Endothelial cell of umbilical vein (primary cell): ENCODE data around the gene TCERG1L. TPM values are rescaled to one million over a fixed set of nuclear protein-coding genes. Genes with fewer than 3 reads are reported as not detected.

ENCODE experiments used
- BruUV-seq: library from RNA; stranded (reverse); fragments of 400-500 nt; replicated peaks from 2 replicates; lab custom pipeline; 2021; lab: Mats Ljungman, UMichigan
- CTCF ChIA-PET: fragments of 300-600, 350-600 bp; sonication (Branson Sonifier 250); formaldehyde crosslinking; loops from one replicate; lab custom pipeline; 2021; ENCODE audit warnings: antibody characterized with exemption, inconsistent platforms; lab: Charles Lee
- POLR2A ChIA-PET: fragments of 300-600, 350-600 bp; sonication (Branson Sonifier 250); formaldehyde crosslinking; loops from one replicate; lab custom pipeline; 2021; ENCODE audit warnings: antibody characterized with exemption, inconsistent platforms; lab: Charles Lee
- DNase-seq: peaks from one replicate; pipeline ENCODE4 v3.0.0-alpha.2; 2011; ENCODE audit warnings: low read depth, low spot score
- FAIRE-seq: peaks from 2 replicates; lab custom pipeline; 2011; peaks lifted over from hg19 to GRCh38; lab: Jason Lieb, UNC
- H2AFZ ChIP-seq: 2 replicates; pipeline ENCODE4 v1.6.0; 2012; ENCODE audit warnings: low read depth, low read length, control low read depth, inconsistent platforms
- H3K27ac ChIP-seq: 2 replicates; pipeline ENCODE4 v1.5.1; 2011; ENCODE audit warnings: low read depth, mild to moderate bottlenecking, control low read depth, low read length, moderate library complexity; ENCODE audit not compliant: insufficient read depth
- H3K27me3 ChIP-seq, 2 experiments: 2 replicates each; pipeline versions ENCODE4 v1.6.0 to v1.6.1; 2011; ENCODE audit warnings: low read length in 2 of 2, mixed read lengths in 1 of 2; ENCODE audit not compliant: control insufficient read depth in 2 of 2, insufficient read depth in 2 of 2
- H3K36me3 ChIP-seq, 2 experiments: 2 replicates in 1 of 2; 3 replicates in 1 of 2; pipeline ENCODE4 v1.5.1; 2011; ENCODE audit warnings: low read length in 2 of 2, mild to moderate bottlenecking in 1 of 2, moderate library complexity in 1 of 2; ENCODE audit not compliant: control insufficient read depth in 2 of 2, insufficient read depth in 2 of 2; ENCODE audit errors: extremely low read depth in 1 of 2
- H3K4me1 ChIP-seq: 3 replicates; pipeline ENCODE4 v1.5.1; 2011; ENCODE audit warnings: mild to moderate bottlenecking, low read length; ENCODE audit not compliant: control insufficient read depth, insufficient read depth; ENCODE audit errors: extremely low read depth
- H3K4me2 ChIP-seq: 2 replicates; pipeline ENCODE4 v1.6.1; 2011; ENCODE audit warnings: low read length, control low read depth, mixed read lengths; ENCODE audit not compliant: insufficient read depth
- H3K4me3 ChIP-seq, 3 experiments: fragments of 200-600 bp in 1 of 3; sonication (generic), shearing (Covaris generic) in 1 of 3; replicated peaks in 1 of 3; 2 replicates each; pipeline ENCODE4 v1.5.1; 2011 to 2016; ENCODE audit warnings: control low read depth in 3 of 3, low read length in 3 of 3, mild to moderate bottlenecking in 2 of 3, inconsistent platforms in 1 of 3, low read depth in 1 of 3, moderate library complexity in 1 of 3; ENCODE audit not compliant: insufficient read depth in 1 of 3
- H3K79me2 ChIP-seq: 2 replicates; pipeline ENCODE4 v1.6.0; 2012; ENCODE audit warnings: low read length, inconsistent platforms; ENCODE audit not compliant: control insufficient read depth, insufficient read depth
- H3K9ac ChIP-seq: replicated peaks from 2 replicates; pipeline ENCODE3; 2011; ENCODE audit warnings: low read length, control low read depth; ENCODE audit not compliant: insufficient read depth; ENCODE audit errors: extremely low read depth
- H3K9me1 ChIP-seq: replicated peaks from 3 replicates; pipeline ENCODE4 v1.6.0; 2011; ENCODE audit warnings: mild to moderate bottlenecking, low read length; ENCODE audit not compliant: control insufficient read depth, insufficient read depth; ENCODE audit errors: extremely low read depth
- H3K9me3 ChIP-seq: replicated peaks from 2 replicates; pipeline ENCODE4 v1.5.1; 2012; ENCODE audit warnings: low read length, inconsistent platforms; ENCODE audit not compliant: control insufficient read depth, insufficient read depth
- H4K20me1 ChIP-seq: replicated peaks from 2 replicates; pipeline ENCODE3; 2011; ENCODE audit warnings: mild to moderate bottlenecking, low read length; ENCODE audit not compliant: control insufficient read depth, insufficient read depth; ENCODE audit errors: extremely low read depth
- CTCF ChIP-seq, 2 donors: IDR thresholded peaks; 1 replicate in 1 of 2; 2 replicates in 1 of 2; pipeline ENCODE4 v1.5.1; 2011; ENCODE audit warnings: low read length in 2 of 2, mild to moderate bottlenecking in 2 of 2, moderate library complexity in 2 of 2, control low read depth in 1 of 2, inconsistent platforms in 1 of 2, low read depth in 1 of 2; ENCODE audit not compliant: insufficient read depth in 1 of 2; ENCODE audit errors: extremely low read depth in 1 of 2
- EZH2 ChIP-seq: IDR thresholded peaks from 2 replicates; pipeline ENCODE4 v1.6.1; 2012; ENCODE audit warnings: borderline replicate concordance, low read depth, mild to moderate bottlenecking, moderate library complexity, low read length, inconsistent platforms; ENCODE audit not compliant: severe bottlenecking
- FOS ChIP-seq: IDR thresholded peaks from 2 replicates; pipeline ENCODE4 v1.6.1; 2011; ENCODE audit warnings: mild to moderate bottlenecking, low read length, moderate library complexity, borderline replicate concordance; ENCODE audit not compliant: insufficient read depth
- GATA2 ChIP-seq: IDR thresholded peaks from 2 replicates; pipeline ENCODE4 v1.7.0; 2011; ENCODE audit warnings: low read depth, mild to moderate bottlenecking, moderate library complexity, mixed read lengths, low read length; ENCODE audit not compliant: insufficient read length, insufficient read depth
- JUN ChIP-seq: IDR thresholded peaks from 2 replicates; pipeline ENCODE4 v1.6.1; 2011; ENCODE audit warnings: borderline replicate concordance, low read depth; ENCODE audit not compliant: insufficient read length, insufficient read depth
- MAX ChIP-seq: IDR thresholded peaks from 2 replicates; pipeline ENCODE4 v1.6.1; 2011; ENCODE audit not compliant: insufficient read depth, insufficient read length
- dilution Hi-C: fragments of 300-500 bp; cut with MboI; formaldehyde crosslinking; loops from one replicate; pipeline ENCODE4 v1.15.0; 2019; ENCODE audit warnings: low sequenced_read_pairs; ENCODE audit not compliant: extremely low pct_ligation_motif_present
- intact Hi-C: fragments of 100-400 bp; cut with micrococcal nuclease; formaldehyde crosslinking; loops from one replicate; pipeline ENCODE4 v1.10.0; 2022
- polyA plus RNA-seq, 4 experiments: library from polyadenylated mRNA; depleted of rRNA in 3 of 4; stranded (reverse) in 3 of 4; unstranded in 1 of 4; fragments of >200 nt; gene quantifications; 2 replicates each; pipeline versions ENCODE4 v1.2.1 to v1.2.3, GENCODE V29; 2011 to 2012; ENCODE audit warnings: missing spikeins in 1 of 4
- total RNA-seq: library from RNA; stranded (reverse); gene quantifications from 2 replicates; pipeline ENCODE4 v1.2.3, GENCODE V29; 2021

Gene TCERG1L
- total and polyA plus RNA-seq, 2 donors (not counting 3 experiments of a cell fraction or from before 2014, with no cell fraction given): not detected

- dilution Hi-C loops: no loop called here
- no peak overlapping the region for H3K4me3 ChIP-seq
- no peaks in the 10 kb centered on the region for H3K36me3 ChIP-seq
- no TSS peak for BruUV-seq
- FAIRE-seq (no peak), DNase-seq (no peak)
- ChIA-PET CTCF (no interaction called here), POLR2A (no interaction called here)
- H2AFZ ChIP-seq: no peak overlapping the region
- H3K4me2 ChIP-seq: no peak overlapping the region
- TF ChIP-seq MAX: no peak
- TF ChIP-seq JUN: no peak
- TF ChIP-seq CTCF (IDR thresholded peaks at IDR 0.05; ENCODE audit: extremely low read depth in 1 of 2, insufficient read depth in 1 of 2, low read depth in 1 of 2, low read length in 2 of 2): no peak
- no peak for TF ChIP-seq EZH2
- TF ChIP-seq GATA2: no peak
- TF ChIP-seq FOS: no peak
- H3K27me3 ChIP-seq: no peaks in the 10 kb centered on the region
- intact Hi-C loops: no loop called here
- H3K9me3 ChIP-seq: peaks cover 12% of the 10 kb centered on the region
- H3K4me1 ChIP-seq: no peaks in the 10 kb centered on the region
- no peak overlapping the region for H3K9ac ChIP-seq
- no peaks in the 10 kb centered on the region for H3K79me2 ChIP-seq
- H4K20me1 ChIP-seq: no peaks in the 10 kb centered on the region
- H3K9me1 ChIP-seq: no peaks in the 10 kb centered on the region
- H3K27ac ChIP-seq: no peak overlapping the region
Observed at GRCh38 chr10:131254859-131255252, 56.7 kb downstream of the TCERG1L start.
